Mucosa of rectum (tissue), 2 donors: ENCODE measurements around the gene P3H2.

Experiments used
- H3K27ac ChIP-seq, 2 donors: one replicate each; pipeline ENCODE4 v1.7.0; 2013; ENCODE audit warnings: inconsistent platforms in 2 of 2, low read depth in 2 of 2, low read length in 2 of 2
- H3K27me3 ChIP-seq, 2 donors: one replicate each; pipeline ENCODE4 v1.7.0; 2013; ENCODE audit warnings: low read length in 2 of 2; ENCODE audit not compliant: control insufficient read depth in 2 of 2, insufficient read depth in 2 of 2
- H3K36me3 ChIP-seq, 2 donors: one replicate each; pipeline ENCODE4 v1.7.0; 2013; ENCODE audit warnings: low read length in 2 of 2; ENCODE audit not compliant: control insufficient read depth in 2 of 2, insufficient read depth in 2 of 2
- H3K4me1 ChIP-seq, 2 donors: one replicate each; pipeline ENCODE4 v1.7.0; 2013; ENCODE audit warnings: low read length in 2 of 2, mild to moderate bottlenecking in 1 of 2; ENCODE audit not compliant: control insufficient read depth in 2 of 2, insufficient read depth in 2 of 2
- H3K4me3 ChIP-seq, 2 donors: one replicate each; pipeline ENCODE4 v1.7.0; 2013; ENCODE audit warnings: low read length in 2 of 2
- H3K9ac ChIP-seq, 2 donors: one replicate each; pipeline ENCODE4 v1.7.0; 2013; ENCODE audit warnings: low read length in 2 of 2, low read depth in 1 of 2, mild to moderate bottlenecking in 1 of 2
- H3K9me3 ChIP-seq, 2 donors: one replicate each; pipeline ENCODE4 v1.7.0; 2013; ENCODE audit warnings: low read length in 2 of 2; ENCODE audit not compliant: control insufficient read depth in 2 of 2
- donor health status: healthy.
- donor health status: Normal muscosa, but diverticular disease.

Gene P3H2

DNA sequence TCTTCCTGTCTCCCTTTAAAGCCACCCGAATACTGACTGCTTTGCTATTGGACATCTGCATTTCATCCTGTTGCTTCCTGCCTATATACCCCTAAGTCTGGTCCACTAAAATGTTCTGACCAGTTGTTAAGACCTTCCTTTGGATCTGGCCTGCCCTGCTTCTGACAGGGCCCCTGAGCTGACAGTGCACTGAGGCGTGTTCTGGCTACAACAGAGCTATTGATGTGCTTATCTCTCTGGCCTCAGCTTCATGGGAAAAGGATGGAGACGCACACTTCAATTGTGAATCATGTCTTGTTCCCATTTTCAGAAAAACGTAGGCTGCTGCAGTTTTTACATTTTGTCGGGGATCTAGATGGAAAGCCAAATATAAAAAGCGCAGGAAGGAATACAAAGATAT lies 7.1 kb upstream of the P3H2 start:
- Histone ChIP-seq H3K9me3 (no peaks in the 10 kb centered on the region), H3K27me3 (no peaks in the 10 kb centered on the region), H3K4me1 (peaks cover 0 to 5% of the 10 kb centered on the region in 2 donors), H3K36me3 (no peaks in the 10 kb centered on the region), H3K27ac (no peak overlapping the region), H3K4me3 (no peak overlapping the region), H3K9ac (no peak overlapping the region)

DNA sequence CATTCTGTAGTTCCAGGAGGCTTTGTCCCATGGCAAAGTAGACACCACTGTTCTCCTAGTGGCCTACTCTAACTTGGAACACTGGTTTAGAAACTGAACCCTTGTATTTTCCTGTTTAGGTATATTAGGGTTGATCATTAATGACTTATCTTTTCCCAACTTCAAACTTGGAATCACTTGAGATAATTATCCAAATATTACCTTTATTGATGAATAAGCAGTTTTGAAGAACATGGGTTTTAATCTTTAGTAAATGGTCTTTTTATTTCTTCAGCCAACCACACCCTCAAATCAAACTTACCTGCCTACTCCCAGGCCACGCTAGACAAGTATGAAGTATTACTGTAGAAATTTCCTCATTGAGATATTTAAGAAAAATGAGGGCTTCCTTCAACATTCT lies 6.5 kb upstream of the P3H2 start:
- no peak overlapping the region for H3K9ac ChIP-seq
- no peak overlapping the region for H3K27ac ChIP-seq
- H3K36me3 ChIP-seq, result no peaks in the 10 kb centered on the region
- H3K4me3 ChIP-seq, result no peak overlapping the region
- H3K27me3 ChIP-seq, result no peaks in the 10 kb centered on the region
- no peaks in the 10 kb centered on the region for H3K9me3 ChIP-seq
- H3K4me1 ChIP-seq, result peaks cover 0 to 5% of the 10 kb centered on the region in 2 donors

DNA sequence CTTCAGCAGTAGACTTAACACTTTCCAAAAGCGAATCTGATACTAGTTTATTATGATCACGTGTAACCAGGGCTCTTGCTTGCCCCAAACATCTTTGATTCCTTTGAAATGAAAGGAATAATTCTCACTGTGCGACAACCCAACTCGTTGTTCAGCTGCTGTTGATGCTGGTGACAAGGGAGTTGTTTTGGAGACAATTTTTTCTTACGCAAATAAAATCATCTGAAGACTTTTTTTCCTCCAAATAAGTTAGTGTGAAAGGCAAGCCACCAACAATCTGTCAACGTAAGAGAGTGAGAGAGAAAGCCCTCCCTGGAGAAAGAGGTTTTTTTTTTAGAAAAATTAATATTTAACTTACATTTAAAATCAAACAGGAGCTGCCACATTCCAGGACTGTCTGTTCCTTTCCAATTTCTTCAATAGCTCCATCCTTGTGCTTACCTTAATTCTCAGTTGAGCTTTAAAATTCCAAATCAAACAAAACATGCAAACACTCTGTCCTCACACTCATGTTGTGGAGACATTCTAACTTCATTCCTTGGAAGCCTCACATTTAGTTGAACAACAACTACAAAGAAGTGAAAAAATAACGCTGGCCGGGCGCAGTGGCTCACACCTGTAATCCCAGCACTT lies 4.9 kb upstream of the P3H2 start:
- peaks cover 0 to 5% of the 10 kb centered on the region in 2 donors for H3K4me1 ChIP-seq
- H3K9ac ChIP-seq, result no peak overlapping the region
- H3K36me3 ChIP-seq, result no peaks in the 10 kb centered on the region
- no peaks in the 10 kb centered on the region for H3K9me3 ChIP-seq
- H3K27me3 ChIP-seq, result no peaks in the 10 kb centered on the region
- no peak overlapping the region for H3K4me3 ChIP-seq
- H3K27ac ChIP-seq, result no peak overlapping the region

DNA sequence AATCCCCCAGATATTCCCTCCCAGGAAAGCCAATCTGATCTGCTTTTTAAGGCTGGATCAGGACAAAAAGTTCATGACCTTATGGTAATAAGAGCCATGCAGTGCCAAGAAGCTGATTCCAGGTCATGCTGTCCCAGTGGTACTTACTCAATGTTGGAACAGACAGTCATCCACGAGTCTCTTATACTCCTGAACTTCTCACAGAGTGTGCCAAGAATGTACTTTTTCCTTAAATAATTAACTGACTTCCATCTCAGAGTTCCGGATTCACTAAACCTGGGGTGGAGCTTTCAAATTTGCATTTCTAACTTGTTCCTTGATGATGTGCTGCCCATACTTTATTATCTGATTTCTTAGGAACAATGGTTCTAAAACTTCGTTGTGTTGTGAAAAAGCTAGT lies 3.4 kb upstream of the P3H2 start:
- no peak overlapping the region for H3K9ac ChIP-seq

DNA sequence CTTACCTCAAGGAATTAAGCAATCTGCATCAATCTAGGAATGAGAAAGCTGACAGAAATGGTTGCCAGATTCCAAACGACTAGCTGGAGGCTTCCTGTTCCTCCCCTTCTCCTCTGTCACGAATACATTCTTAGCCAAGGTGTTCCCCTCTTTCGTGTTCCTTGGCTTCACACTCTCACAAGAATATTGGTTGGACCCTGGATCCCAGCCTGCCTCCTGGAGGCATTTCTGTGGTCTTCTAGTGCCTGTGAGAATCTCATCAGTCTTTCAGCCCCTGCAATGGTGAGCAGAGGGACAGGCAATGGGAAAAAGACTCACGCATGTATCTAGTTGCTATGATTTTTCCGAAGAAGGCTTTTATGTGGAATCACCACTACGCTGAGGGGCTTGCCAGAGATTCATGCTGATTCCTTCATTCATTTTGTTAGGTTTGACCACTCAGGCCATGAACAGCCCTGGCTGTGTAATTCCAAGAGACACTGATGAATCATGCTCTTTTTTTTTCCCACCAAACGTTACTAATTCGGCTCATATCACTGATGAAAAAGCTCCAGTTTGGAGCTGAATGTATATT lies 1.6 kb upstream of the P3H2 start:
- H3K4me3 ChIP-seq, result no peak overlapping the region
- no peak overlapping the region for H3K27ac ChIP-seq
- no peaks in the 10 kb centered on the region for H3K36me3 ChIP-seq
- peaks cover 0 to 5% of the 10 kb centered on the region in 2 donors for H3K27me3 ChIP-seq
- no peaks in the 10 kb centered on the region for H3K9me3 ChIP-seq
- H3K4me1 ChIP-seq, result peaks cover 7% of the 10 kb centered on the region in 2 donors
- no peak overlapping the region for H3K9ac ChIP-seq

More for the DNA sequence above, 3.4 kb upstream of the P3H2 start:
- H3K4me1 ChIP-seq, result peaks cover 7 to 8% of the 10 kb centered on the region in 2 donors
- H3K9me3 ChIP-seq, result no peaks in the 10 kb centered on the region
- H3K27me3 ChIP-seq, result peaks cover 0 to 5% of the 10 kb centered on the region in 2 donors
- no peak overlapping the region for H3K27ac ChIP-seq
- no peak overlapping the region for H3K4me3 ChIP-seq
- H3K36me3 ChIP-seq, result no peaks in the 10 kb centered on the region

DNA sequence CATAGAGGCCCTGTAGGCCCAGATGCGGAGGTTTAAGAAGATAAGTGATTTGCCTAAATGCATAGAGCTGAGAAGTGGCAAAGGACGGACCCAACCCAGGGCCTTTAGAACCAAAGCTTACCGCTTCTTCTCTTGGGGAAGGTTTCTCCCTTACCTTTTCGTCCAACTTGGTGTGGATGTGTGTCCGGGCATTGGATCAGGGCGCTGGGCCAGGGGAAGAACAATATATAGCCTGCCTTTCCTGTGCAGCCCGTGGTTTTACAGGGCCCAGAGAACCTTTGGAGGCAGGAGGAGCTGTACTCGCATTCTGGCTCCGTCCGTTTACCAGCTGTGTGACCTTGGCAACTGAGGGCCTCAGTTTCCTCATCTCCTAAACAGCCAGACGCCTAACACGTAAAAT lies 686 bp upstream of the P3H2 start:
- Histone ChIP-seq H3K27me3 (peaks cover 0 to 5% of the 10 kb centered on the region in 2 donors), H3K9ac (no peak overlapping the region), H3K4me1 (peaks cover 5 to 7% of the 10 kb centered on the region in 2 donors), H3K27ac (no peak overlapping the region), H3K9me3 (no peaks in the 10 kb centered on the region), H3K4me3 (no peak overlapping the region), H3K36me3 (no peaks in the 10 kb centered on the region)

DNA sequence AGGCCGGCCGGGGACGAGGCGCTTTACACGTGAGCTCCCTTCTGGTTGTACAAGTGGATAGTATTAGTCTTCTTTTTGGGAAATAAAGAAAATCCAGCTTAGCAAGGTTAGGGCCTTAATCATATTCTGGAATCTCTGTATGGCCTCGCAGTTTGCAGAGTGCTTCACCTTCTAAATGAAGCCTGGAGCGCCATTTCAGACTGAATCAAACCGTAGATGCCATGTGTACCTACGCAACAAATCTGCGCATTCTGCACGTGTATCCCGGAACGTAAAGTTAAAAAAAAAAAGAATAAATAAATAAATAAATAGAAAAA lies 322 bp upstream of the P3H2 start:
- Histone ChIP-seq H3K27me3 (peaks cover 0 to 5% of the 10 kb centered on the region in 2 donors), H3K36me3 (no peaks in the 10 kb centered on the region), H3K27ac (peak overlapping the region in 1 of 2 donors; percentile 63), H3K4me3 (peak overlapping the region; percentile 70 to 71), H3K4me1 (peaks cover 5 to 7% of the 10 kb centered on the region in 2 donors), H3K9ac (peak overlapping the region in 1 of 2 donors; percentile 74), H3K9me3 (no peaks in the 10 kb centered on the region)

DNA sequence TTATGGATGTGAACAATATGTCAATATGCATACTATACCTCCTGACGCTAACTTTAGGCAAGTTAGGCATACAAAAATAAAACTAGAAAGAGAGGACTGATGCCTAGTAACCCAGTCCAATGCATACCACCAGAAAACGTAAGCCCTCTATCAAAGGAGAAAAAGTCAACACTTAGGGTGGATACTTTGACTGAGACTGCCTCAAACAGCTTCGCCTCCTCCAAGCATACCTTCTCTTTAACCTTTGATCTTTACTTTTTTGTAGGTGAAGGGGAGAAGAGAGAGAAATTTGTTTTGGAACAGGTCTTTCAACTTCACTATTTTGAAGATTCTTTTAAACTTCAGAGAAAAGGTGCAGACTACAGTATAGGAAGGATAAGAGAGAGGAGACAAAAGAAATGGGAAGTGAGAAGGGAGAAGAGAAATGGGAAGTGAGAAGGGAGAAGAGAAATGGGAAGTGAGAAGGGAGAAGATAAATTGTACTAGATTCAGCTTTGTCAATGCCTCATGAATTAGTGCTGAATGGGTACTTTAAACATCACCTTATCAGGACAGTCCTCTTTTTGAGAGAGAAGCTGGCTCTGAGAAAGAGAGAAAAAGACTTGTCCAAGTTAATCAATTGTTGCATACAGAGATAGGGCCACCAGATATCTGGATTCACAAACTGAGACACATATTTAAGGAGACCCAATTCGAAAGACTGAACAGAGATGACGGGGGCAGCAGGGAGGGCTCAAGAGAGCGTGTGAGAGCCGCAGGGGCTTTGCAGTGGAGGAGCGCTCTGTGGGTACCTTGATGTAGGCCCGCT lies 1.0 kb downstream of the P3H2 start:
- Histone ChIP-seq H3K9ac (peak overlapping the region in 1 of 2 donors; percentile 34), H3K4me1 (peaks cover 5 to 7% of the 10 kb centered on the region in 2 donors), H3K27me3 (peaks cover 0 to 5% of the 10 kb centered on the region in 2 donors), H3K36me3 (no peaks in the 10 kb centered on the region), H3K9me3 (no peaks in the 10 kb centered on the region), H3K27ac (peak overlapping the region in 1 of 2 donors; percentile 63), H3K4me3 (peak overlapping the region; percentile 70 to 71)

DNA sequence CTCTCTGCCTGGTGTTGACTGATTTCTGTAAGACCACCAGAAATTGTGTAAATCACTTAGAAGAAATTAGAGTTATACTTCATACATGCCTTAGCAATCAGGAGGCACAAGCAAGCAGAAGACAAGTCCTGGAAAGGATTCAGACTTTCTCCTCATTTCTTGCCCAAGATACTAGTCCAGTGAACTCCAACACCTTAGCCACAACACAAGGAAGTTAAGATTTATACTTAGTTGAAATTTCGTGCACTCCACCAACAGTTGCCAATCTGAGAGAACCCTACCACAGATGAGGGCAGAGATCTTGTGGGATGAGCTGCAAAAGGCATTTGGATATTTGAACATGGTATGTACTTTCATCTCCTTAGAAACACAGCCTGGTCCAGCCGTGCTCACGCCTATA lies 2.3 kb downstream of the P3H2 start:
- Histone ChIP-seq H3K4me3 (no peak overlapping the region), H3K4me1 (peaks cover 5 to 7% of the 10 kb centered on the region in 2 donors), H3K9ac (no peak overlapping the region), H3K27ac (no peak overlapping the region), H3K36me3 (no peaks in the 10 kb centered on the region), H3K27me3 (peaks cover 0 to 5% of the 10 kb centered on the region in 2 donors), H3K9me3 (no peaks in the 10 kb centered on the region)

DNA sequence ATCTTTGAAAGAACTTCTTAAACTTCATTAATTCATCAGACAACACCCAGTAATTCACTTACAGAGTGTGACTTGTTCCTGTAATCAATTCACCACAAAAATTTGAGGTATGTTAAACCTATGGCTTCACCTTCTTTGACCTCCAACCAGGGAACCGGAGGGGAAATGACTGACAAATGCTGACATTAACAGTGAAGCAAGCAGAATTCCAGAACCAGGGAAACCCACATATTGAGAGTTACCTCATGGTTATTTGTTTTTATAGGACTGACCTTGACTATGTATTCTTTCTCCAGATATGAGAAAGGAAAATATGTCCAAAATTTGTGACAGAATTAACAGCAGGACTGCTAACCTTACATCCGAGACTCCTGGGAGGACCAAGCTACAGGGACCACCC lies 2.7 kb downstream of the P3H2 start:
- H3K4me3 ChIP-seq, result no peak overlapping the region
- H3K4me1 ChIP-seq, result peaks cover 5 to 7% of the 10 kb centered on the region in 2 donors
- peaks cover 0 to 5% of the 10 kb centered on the region in 2 donors for H3K27me3 ChIP-seq
- no peaks in the 10 kb centered on the region for H3K36me3 ChIP-seq
- H3K9me3 ChIP-seq, result no peaks in the 10 kb centered on the region
- no peak overlapping the region for H3K27ac ChIP-seq
- no peak overlapping the region for H3K9ac ChIP-seq
